ENCODE data around the gene KIR2DL4.
"Not testable (repeated sequence)": the region's sequence is repeated elsewhere in the genome, so short reads cannot be mapped to it uniquely, and the experiment has no call there.

KIR2DL4 gene

DNA sequence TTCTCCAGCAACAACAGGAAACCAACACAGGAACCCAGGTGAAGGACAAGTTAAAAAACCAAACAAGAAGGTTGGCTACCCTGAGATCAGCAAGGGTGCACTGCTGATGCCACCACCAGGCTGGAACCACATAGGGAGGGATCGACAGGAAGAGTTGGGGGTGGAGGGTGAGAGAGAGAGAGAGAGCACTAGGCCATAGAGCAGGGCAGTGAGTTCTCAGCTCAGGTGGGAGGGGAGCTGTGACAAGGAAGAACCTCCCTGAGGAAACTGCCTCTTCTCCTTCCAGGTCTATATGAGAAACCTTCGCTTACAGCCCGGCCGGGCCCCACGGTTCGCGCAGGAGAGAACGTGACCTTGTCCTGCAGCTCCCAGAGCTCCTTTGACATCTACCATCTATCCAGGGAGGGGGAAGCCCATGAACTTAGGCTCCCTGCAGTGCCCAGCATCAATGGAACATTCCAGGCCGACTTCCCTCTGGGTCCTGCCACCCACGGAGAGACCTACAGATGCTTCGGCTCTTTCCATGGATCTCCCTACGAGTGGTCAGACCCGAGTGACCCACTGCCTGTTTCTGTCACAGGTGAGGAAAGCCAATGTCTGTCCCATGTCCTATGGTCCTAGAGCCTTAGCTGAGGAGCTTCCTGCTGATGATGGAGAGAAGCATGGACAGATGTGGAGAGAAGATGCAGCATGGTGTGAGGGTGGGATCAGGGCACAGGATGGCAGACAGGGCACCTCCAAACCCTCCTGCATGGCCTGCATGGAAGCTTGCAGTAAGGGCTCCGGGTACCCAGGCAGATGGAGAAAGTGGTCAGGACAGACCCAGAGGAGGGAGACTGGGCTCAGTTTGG, 2.5 kb downstream of the KIR2DL4 start:
- DNase-seq, result no peak

DNA sequence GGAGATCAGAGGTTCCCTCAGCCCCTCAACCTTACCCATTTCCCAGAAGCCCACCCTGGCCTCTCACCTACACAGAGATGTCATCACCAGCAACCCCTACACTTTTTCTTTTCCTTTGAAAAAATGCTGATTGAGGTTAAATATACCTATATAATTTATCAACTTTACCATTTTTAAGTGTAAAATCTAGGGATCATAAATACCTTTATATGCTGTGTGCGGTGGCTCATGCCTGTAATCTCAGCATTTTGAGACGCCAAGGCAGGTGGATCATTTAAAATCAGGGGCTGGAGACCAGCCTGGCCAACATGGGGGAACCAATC, 3.1 kb downstream of the KIR2DL4 start:
- no peak for DNase-seq

DNA sequence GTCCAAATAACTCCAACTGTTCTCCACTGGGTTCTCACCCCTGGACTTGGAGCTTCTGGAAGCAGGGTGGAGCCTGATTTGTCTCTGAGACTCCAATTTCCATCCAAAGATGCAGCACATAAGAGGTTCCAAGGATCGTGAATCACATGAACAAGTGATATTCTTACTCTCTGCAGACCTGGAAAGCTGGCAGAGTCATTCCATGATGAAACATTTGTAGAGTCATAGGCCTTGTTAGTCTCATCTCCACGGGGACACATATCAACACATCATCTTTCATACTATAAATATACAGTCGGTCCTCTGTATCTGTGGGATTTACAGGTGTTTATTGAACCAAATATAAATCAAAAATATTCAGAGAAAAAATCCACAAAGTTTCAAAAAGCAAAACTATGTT, 11.2 kb downstream of the KIR2DL4 start:
- not testable (repeated sequence) for DNase-seq

DNA sequence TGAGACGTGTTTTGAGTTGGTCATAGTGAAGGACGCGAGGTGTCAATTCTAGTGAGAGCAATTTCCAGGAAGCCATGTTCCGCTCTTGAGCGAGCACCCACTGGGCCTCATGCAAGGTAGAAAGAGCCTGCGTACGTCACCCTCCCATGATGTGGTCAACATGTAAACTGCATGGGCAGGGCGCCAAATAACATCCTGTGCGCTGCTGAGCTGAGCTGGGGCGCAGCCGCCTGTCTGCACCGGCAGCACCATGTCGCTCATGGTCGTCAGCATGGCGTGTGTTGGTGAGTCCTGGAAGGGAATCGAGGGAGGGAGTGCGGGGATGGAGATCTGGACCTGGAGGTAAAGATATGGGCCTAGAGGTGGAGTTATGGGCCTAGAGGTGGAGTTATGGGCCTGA, 12.8 kb downstream of the KIR2DL4 start, which contains the start of gene KIR3DL1:
Gene KIR3DL1, plus strand, starts transcription at position 218 of the 400 bp plus-strand sequence.
- DNase-seq, result not testable (repeated sequence)

DNA sequence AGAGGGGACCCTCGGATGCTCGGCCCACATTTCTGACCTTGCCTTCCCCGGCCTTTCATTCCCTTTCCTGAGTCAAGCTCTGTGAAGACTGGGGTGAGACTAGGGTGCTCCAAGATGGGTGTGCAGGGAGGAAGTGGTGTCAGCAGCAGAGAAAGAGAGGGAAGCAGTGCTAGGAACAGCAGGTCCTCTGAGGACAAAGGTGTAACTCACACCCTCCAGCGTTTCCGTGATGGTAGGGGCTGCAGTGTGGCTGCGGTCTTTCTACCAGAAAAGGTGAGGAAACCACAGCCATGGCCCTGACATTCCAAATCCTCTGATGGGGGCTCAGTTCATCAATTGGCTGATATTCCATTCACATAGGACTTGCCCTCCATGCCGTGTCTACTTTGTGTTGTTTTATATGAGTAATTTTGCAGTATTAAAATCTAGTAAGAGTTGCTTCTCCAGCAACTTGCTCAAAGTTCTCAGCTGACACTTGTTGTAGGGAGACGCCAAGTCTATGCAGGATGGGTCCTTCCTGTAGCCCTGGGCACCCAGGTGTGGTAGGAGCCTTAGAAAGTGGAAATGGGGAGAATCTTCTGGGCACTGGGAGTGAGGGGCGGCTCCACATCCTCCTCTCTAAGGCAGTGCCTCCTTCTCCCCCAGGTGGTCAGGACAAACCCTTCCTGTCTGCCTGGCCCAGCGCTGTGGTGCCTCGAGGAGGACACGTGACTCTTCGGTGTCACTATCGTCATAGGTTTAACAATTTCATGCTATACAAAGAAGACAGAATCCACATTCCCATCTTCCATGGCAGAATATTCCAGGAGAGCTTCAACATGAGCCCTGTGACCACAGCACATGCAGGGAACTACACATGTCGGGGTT, 14.5 kb downstream of the KIR2DL4 start:
- no peak for DNase-seq

DNA sequence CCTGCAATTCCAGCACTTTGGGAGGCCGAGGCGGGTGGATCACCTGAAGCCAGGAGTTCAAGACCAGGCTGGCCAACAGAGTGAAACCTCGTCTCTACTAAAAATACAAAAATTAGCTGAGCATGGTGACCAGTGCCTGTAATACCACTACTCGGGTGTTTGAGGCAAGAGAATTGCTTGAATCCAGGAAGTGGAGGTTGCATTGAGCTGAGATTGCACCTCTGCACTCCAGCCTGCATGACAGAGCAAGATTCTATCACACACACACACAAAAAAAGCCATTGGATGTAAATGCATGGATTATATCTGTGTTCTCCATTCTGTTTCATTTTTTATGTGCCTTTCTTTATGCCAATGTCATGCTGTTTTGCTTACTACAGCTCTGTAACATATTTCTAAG, 21.0 kb downstream of the KIR2DL4 start:
- DNase-seq, result not testable (repeated sequence)

DNA sequence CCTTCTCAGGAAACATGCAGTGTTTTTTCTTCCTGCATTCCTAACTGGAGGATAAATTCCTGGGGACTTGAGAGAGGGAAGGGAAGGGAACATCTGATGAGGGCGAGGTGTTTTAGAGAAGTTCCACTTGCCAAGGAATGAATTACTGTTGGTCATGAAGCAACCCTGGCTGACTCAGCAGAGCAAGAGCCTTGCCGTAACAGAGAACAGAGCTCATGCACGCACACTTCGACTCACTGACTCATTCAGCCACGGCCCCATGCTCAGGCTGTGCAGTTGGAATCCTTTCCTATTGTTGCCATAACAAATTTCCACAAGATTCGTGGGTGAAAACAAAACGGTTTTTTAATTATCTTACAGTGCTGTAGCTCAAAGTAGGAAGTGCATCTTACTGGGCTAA, 21.9 kb downstream of the KIR2DL4 start:
- not testable (repeated sequence) for DNase-seq

DNA sequence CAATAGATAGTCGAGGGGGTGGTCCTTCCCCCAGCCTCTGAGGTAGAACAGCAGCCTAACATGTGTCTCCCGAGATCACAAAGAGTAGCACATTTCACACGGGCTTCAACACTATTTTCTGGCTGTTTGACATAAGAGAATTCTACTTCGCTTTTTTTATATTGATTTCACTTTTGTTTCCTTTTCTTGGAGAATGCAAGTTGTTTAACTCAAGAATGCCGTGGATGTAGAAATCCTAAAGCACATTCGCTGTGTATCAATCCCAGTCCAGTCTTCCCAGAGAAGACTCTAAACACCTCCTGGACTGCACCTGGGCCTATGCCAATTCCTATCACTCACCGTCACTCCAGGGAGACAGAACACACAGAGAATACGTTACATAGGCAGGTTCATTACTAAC, 24.7 kb downstream of the KIR2DL4 start:
- DNase-seq, result not testable (repeated sequence)

DNA sequence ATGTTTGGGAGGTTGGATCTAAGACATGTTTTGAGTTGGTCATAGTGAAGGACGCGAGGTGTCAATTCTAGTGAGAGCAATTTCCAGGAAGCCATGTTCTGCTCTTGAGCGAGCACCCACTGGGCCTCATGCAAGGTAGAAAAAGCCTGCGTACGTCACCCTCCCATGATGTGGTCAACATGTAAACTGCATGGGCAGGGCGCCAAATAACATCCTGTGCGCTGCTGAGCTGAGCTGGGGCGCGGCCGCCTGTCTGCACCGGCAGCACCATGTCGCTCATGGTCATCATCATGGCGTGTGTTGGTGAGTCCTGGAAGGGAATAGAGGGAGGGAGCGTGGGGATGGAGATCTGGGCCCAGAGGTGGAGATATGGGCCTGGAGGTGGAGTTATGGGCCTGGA, 29.1 kb downstream of the KIR2DL4 start, which contains the start of gene KIR2DS4:
Gene KIR2DS4, plus strand, starts transcription at position 181 of the 400 bp plus-strand sequence.
- DNase-seq, result not testable (repeated sequence)

DNA sequence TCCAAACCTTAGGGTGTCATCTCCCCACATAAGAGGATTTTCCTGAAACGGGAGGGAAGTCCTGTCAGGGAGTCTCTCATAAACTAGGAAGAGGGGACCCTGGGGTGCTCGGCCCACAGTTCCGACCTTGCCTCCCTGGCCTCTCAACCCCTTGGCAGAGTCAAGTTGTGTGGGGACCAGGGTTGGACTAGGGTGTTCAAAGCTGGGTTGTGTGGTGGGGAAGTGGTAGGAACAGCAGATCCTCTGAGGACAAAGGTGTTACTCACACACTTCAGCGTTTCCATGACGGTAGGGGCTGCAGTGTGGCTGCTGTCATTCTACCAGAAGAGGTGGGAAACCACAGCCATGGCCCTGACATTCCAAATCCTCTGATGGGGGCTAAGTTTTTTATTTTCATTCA, 31.7 kb downstream of the KIR2DL4 start:
- not testable (repeated sequence) for DNase-seq

DNA sequence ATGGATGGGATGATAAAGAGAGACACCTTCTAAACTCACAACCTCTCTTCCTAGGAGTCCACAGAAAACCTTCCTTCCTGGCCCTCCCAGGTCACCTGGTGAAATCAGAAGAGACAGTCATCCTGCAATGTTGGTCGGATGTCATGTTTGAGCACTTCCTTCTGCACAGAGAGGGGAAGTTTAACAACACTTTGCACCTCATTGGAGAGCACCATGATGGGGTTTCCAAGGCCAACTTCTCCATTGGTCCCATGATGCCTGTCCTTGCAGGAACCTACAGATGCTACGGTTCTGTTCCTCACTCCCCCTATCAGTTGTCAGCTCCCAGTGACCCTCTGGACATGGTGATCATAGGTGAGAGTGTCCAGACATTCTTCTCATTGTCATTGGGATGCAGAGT, 34.1 kb downstream of the KIR2DL4 start:
- not testable (repeated sequence) for DNase-seq

DNA sequence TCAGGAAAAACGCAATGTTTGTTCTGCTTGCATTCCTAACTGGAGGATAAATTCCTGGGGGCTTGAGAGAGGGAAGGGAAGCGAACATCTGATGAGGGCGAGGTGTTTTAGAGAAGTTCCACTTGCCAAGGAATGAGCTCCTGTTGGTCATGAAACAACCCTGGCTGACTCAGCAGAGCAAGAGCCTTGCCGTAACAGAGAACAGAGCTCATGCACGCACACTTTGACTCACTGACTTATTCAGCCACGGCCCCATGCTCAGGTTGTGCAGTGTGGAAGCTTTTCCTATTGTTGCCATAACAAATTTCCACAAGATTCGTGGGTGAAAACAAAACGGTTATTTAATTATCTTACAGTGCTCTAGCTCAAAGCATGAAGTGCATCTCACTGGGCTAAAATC, 39.8 kb downstream of the KIR2DL4 start:
- not testable (repeated sequence) for DNase-seq

DNA sequence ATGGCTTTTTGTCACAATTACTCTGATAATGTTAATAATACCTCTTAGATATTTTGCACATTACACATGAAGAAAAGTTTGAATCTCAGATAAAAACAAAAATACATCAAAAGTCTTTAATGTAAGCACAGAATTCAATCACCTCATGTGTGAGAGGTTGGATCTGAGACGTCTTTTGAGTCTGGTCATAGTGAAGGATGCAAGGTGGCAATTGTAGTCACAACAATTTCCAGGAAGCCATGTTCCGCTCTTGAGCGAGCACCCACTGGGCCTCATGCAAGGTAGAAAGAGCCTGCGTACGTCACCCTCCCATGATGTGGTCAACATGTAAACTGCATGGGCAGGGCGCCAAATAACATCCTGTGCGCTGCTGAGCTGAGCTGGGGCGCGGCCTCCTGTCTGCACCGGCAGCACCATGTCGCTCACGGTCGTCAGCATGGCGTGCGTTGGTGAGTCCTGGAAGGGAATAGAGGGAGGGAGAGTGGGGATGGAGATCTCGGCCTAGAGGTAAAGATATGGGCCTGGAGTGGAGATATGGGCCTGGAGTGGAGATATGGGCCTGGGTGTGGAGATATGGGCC, 46.7 kb downstream of the KIR2DL4 start, which contains the start of gene KIR3DL2:
Gene KIR3DL2, plus strand, starts transcription at position 383 of the 580 bp plus-strand sequence. Its CDS starts 33 bp downstream, at position 416.
- not testable (repeated sequence) for DNase-seq

DNA sequence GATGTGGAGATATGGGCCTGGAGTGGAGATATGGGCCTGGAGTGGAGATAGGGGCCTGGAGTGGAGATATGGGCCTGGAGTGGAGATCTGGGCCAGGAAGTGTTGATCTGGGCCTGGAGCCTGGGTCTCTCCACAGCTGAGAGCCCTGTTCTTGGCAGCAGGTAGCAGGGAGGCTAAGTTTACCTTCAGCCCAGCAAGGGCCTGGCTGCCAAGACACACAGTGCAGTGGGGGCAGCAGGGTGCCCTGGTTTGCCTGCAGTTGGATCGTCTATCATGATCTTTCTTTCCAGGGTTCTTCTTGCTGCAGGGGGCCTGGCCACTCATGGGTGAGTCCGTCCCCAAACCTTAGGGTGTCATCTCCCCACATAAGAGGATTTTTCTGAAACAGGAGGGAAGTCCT, 47.5 kb downstream of the KIR2DL4 start:
- DNase-seq, result no peak

DNA sequence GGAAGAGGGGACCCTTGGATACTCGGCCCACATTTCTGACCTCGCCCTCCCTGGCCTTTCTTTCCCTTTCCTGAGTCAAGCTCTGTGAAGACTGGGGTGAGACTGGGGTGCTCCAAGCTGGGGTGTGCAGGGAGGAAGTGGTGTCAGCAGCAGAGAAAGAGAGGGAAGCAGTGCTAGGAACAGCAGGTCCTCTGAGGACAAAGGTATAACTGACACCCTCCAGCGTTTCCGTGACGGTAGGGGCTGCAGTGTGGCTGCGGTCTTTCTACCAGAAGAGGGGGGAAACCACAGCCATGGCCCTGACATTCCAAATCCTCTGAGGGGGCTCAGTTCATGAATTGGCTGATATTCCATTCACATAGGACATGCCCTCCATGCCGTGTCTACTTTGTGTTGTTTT, 47.9 kb downstream of the KIR2DL4 start:
- no peak for DNase-seq

DNA sequence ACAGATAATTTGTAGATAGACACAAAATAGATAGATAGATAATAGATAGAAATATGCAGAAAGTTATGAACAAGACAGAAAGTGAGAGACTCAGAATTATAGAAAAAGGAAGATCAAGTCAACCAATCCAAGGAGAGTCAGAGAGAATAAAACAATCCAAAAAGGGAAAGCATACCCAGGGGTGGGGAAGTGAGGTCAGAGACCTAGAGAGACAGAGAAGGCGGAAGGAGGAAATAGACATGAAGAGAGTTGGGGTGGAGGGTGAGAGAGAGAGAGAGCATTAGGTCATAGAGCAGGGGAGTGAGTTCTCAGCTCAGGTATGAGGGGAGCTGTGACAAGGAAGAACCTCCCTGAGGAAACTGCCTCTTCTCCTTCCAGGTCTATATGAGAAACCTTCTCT, 51.8 kb downstream of the KIR2DL4 start:
- not testable (repeated sequence) for DNase-seq

DNA sequence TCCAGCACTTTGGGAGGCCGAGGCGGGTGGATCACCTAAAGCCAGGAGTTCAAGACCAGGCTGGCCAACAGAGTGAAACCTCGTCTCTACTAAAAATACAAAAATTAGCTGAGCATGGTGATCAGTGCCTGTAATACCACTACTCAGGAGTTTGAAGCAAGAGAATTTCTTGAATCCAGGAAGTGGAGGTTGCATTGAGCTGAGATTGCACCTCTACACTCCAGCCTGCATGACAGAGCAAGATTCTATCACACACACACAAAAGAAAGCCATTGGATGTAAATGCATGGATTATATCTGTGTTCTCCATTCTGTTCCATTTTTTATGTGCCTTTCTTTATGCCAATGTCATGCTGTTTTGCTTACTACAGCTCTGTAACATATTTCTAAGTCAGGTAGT, 55.1 kb downstream of the KIR2DL4 start:
- not testable (repeated sequence) for DNase-seq

DNA sequence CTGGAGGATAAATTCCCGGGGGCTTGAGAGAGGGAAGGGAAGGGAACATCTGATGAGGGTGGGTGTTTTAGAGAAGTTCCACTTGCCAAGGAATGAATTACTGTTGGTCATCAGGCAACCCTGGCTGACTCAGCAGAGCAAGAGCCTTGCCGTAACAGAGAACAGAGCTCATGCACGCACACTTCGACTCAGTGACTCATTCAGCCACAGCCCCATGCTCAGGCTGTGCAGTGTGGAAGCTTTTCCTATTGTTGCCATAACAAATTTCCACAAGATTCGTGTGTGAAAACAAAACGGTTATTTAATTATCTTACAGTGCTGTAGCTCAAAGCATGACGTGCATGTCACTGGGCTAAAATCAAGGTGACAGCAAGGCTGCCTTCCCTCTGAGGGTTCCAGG, 56.0 kb downstream of the KIR2DL4 start:
- not testable (repeated sequence) for DNase-seq

DNA sequence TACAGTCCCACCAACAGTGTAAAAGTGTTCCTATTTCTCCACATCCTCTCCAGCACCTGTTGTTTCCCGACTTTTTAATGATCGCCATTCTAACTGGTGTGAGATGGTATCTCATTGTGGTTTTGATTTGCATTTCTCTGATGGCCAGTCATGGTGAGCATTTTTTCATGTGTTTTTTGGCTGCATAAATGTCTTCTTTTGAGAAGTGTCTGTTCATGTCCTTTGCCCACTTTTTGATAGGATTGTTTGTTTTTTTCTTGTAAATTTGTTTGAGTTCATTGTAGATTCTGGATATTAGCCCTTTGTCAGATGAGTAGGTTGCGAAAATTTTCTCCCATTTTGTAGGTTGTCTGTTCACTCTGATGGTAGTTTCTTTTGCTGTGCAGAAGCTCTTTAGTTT, 60.0 kb downstream of the KIR2DL4 start:
- not testable (repeated sequence) for DNase-seq
